Measurements from ENCODE around the gene TMEM259.
A peak's percentile ranks its signal among the peaks of the same experiment; 100 is the strongest.

Gene TMEM259

GRCh38 chr19:1020868-1021425 lies at the start of gene TMEM259:
TMEM259 (minus strand) TSS chr19:1021123; CDS start chr19:1020996, 127 bp downstream.
- DNase-seq: peak; percentile 91

- DNase-seq: no peak
Observed at GRCh38 chr19:1070576-1070930, 49.6 kb upstream of the TMEM259 start.

GRCh38 chr19:1069009-1069779 lies 48.3 kb upstream of the TMEM259 start:
- no peak for DNase-seq

DNA sequence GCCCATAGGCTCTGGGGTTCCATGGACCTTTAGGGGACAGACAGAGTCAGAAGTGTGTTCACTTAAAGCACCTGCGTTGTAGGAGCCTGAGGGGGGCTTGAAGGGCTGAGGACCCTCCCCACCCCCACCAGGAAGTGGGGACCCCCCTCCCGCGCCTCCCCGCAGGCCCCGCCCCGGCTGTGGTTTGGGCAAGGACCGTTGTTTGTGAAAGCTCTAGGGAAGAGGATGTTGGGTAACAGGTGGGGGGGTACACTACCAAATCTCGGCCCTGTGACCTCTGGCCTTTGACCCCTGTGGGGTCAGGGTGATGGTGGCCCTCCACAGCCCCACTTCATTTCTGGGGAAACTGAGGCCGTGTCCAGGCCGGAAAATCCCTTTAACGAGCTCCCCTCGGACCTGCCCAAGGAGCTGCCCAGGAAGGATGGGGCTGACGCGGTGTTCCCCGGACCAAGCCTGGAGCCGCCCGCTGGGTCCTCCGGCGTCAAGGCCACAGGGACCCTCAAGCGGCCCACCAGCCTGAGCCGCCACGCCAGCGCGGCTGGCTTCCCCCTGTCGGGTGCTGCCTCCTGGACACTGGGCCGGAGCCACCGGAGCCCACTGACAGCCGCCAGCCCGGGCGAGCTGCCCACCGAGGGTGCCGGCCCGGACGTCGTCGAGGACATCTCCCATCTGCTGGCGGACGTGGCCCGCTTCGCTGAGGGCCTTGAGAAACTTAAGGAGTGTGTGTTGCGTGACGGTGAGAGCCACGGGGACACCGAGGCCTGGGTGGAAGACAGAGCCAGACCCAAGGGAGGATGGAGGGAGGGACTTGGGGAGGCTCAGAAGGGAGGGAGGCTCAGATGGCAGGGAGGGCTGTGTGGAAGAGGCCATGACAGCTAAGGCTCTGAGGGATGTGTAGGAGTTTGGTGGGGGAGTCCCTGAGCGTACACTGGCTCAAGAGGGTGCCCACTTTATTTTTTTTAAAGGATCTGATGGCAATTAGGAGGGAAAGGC lies 47.4 kb upstream of the TMEM259 start:
- no peak for DNase-seq

GRCh38 chr19:1067341-1067957 lies 46.5 kb upstream of the TMEM259 start:
- no peak for DNase-seq

- DNase-seq: no peak
Observed at GRCh38 chr19:1066748-1067340, 45.9 kb upstream of the TMEM259 start, which contains the start of gene ARHGAP45. ARHGAP45 (plus strand) TSS chr19:1067167; CDS start chr19:1067406, 239 bp downstream.

GRCh38 chr19:1066251-1066747 lies 45.4 kb upstream of the TMEM259 start:
- no peak for DNase-seq

DNA sequence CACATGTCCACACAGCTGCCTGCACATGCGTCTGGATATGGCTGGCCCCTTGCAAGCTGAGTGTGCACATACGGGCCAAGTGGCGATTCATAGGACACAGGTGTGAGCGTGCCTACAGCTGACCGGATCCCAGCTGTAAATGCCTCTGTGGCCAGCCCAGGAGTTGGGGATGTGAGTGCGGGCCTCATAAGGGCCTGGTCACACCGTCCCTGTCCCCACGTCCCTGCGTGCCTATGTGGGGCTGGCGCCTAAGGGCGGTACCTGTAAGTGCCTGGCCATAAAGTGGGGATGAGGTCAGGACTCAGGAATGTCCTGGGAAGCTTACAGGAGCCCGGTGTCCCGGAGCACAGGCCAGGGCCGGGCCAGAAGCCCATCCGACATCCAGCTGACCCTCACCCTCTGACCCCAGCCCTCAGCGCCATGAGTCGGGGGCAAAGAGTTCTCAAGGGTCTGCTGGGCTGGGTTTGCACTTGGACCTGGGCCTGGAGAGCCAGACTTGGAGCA lies 44.7 kb upstream of the TMEM259 start:
- DNase-seq: no peak

DNA sequence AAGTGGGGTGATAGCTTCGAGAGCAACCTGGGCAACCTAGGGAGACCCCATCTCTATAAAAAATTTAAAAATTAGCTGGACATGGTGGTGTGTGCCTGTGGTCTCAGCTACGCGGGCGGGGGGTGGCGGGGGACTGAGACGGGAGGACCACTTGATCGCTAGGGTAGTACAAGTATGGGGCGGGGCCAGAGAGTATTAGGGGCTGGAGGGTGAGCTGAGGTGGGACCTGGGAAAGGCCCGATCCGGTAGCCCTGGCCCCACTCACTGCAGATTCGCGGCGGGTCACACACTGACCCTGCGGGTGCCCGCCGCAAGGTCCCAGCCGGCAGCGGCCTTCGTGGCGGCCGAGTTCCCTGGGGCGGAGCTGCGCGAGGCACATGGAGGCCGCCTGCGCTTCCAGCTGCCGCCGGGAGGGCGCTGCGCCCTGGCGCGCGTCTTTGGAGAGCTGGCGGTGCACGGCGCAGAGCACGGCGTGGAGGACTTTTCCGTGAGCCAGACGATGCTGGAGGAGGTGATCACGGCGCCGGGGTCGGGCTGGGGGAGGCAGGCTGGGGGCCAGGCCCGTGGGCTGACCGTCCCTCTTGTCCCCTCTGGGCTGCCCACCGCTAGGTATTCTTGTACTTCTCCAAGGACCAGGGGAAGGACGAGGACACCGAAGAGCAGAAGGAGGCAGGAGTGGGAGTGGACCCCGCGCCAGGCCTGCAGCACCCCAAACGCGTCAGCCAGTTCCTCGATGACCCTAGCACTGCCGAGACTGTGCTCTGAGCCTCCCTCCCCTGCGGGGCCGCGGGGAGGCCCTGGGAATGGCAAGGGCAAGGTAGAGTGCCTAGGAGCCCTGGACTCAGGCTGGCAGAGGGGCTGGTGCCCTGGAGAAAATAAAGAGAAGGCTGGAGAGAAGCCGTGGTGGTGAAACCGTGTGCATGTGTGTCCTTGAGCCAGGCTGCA lies 44.0 kb upstream of the TMEM259 start:
- DNase-seq: no peak

DNA sequence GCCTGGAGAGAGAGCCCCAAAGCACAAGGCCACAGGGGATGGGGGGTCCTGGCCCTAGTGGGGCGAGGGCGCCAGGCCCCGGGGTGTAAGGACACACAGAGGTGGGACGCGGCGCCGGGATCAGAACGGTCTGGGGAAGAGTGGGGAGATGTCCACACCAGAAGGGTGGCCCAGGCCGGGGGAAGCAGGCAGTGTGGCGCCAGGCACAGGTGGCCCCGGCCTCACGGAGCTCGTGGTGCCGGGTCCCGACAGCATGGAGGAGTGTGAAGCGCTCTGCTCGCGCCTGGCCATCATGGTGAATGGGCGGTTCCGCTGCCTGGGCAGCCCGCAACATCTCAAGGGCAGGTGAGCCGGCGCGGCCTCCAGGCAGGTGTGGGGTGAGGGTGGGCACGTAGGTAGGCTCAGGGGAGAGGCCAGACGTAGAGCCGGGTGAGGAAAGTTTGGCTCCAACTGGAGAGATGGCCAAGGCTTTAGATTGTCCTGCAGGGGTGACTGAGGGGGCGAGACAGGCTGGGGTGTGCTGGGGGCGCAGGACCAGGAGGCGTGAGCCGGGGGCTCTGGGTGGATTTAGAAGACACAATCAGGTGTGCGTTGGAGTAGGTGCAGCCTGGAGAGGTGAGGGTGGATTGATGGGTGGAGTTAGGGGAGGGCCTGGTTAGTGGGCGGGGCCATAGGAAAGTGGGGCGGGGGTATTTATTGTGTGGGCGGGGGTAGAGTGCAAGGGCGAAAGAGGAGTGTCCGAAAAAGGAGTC lies 43.2 kb upstream of the TMEM259 start:
- DNase-seq: no peak

DNA sequence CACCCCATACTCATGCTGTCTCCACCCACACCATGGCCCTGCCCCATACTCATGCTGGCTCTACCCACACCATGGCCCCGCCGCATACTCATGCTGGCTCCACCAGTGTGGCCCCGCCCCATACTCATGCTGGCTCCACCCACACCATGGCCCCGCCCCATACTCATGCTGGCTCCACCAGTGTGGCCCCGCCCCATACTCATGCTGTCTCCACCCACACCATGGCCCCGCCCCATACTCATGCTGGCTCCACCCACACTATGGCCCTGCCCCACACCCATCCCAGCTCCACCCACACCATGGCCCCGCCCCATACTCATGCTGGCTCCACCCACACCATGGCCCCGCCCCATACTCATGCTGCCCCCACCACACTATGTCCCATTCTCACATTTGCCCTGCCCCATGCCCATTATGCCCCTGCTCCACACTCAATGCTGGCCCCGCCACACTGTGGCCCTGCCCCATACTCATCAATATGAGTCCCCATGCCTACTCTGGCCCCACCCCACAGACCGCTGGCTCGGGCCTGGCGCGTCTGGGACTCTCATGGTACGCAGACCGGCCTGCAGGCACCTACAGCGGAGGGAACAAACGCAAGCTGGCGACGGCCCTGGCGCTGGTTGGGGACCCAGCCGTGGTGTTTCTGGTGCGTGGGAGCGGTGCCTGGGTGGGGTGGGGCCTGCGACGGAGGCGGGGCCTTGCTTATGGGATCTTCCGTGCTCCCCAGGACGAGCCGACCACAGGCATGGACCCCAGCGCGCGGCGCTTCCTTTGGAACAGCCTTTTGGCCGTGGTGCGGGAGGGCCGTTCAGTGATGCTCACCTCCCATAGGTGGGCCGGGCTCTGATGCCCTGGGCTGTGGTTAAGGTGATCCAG lies 42.3 kb upstream of the TMEM259 start:
- no peak for DNase-seq

DNA sequence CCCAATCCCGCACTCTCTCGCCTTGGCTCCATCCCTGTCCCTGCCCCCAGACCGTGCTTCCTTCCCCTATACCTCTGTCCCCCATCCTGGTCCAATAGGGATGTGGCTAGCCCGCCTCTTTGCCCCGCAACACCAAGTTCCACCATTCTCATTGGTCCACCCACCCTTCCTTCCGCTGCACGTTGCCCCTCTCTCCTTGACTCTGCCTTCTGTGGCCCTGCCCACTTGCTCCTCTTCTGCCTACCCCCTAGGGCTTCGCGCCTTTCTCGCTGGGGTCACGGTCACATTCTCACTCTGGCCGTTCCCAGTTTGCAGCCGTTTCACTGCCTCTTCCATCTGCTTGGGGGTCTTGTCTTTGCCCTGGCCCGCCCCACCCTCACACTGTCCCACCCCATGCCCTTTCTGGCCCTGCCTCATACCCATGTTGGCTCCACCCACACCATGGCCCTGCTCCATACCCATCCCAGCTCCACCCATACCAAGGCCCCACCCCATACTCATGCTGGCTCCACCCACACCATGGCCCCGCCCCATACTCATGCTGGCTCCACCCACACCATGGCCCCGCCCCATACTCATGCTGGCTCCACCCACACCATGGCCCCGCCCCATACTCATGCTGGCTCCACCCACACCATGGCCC lies 41.6 kb upstream of the TMEM259 start:
- DNase-seq: no peak

GRCh38 chr19:1061987-1062386 lies 41.1 kb upstream of the TMEM259 start:
- no peak for DNase-seq

DNA sequence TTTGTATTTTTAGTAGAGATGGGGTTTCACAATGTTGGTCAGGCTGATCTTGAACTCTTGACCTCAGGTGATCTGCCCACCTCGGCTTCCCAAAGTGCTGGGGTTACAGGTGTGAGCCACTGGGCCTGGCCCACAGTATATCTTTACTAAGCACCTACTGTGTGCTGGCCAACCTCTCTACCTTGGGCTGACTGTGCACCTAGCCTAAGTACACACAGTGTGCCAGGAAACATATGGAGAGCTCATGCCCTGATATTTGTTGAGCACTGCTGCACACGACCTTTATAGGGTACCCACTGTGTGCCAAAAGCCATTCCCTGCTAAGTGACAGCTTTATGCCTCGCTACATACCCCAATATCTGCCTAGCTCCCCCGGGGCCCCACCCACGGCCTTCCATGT lies 39.8 kb upstream of the TMEM259 start:
- no peak for DNase-seq

- DNase-seq: no peak
Observed at GRCh38 chr19:1058112-1058511, 37.2 kb upstream of the TMEM259 start.

DNA sequence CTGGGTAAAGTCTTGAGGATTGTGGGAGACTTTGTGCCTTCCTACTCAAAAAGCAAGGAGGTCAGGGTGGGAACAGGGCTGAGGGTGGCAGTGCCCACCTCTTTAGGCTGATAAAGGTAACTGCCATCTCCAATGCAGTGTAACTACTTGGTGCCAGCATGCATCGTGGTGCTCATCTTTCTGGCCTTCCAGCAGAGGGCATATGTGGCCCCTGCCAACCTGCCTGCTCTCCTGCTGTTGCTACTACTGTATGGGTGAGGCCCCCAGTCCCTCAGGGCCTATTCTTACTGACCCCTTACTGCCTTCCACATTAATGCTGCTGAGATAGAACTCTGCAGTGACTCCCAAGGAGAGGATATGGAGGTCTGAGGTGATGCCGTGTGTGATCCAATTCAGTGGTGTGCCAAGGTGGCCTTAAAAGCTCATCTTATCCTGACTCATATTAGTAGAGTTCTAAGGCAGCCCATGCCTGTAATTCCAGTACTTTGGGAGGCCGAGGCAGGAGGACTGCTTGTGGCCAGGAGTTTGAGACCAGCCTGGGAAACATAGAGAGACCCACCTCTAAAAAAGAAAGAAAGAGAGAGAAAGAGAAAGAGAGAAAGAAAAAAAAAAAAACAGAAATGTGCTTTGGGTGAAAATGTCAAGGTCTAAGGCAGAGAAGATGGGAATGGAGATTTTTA lies 36.4 kb upstream of the TMEM259 start:
- no peak for DNase-seq

GRCh38 chr19:1055886-1056620 lies 35.1 kb upstream of the TMEM259 start:
- no peak for DNase-seq
